Neuronal stem cell (in vitro differentiated cells): Measurements from ENCODE around the gene DYNLT4.
A peak's percentile ranks its signal among the peaks of the same experiment; 100 is the strongest.
"Not testable (repeated sequence)": the region's sequence is repeated elsewhere in the genome, so short reads cannot be mapped to it uniquely, and the experiment has no call there.

Source experiments
- DNase-seq: peaks from one replicate; pipeline ENCODE4 v3.0.0-alpha.2; 2013; ENCODE audit warnings: low spot score
- H2AFZ ChIP-seq: one replicate; pipeline ENCODE4 v1.6.1; 2013; ENCODE audit warnings: mild to moderate bottlenecking, low read length, inconsistent platforms
- H2AK5ac ChIP-seq: 2 replicates; pipeline ENCODE4 v1.6.1; 2013; ENCODE audit warnings: low read depth, mild to moderate bottlenecking, inconsistent platforms, low read length, moderate library complexity, mixed read lengths
- H2BK120ac ChIP-seq: 2 replicates; pipeline ENCODE4 v1.6.1; 2013; ENCODE audit warnings: low read depth, mild to moderate bottlenecking, inconsistent platforms, low read length, moderate library complexity, mixed read lengths
- H2BK12ac ChIP-seq: one replicate; pipeline ENCODE4 v1.6.1; 2013; ENCODE audit warnings: low read length, inconsistent platforms
- H2BK15ac ChIP-seq: 2 replicates; pipeline ENCODE4 v1.6.1; 2013; ENCODE audit warnings: mild to moderate bottlenecking, low read length, inconsistent platforms, mixed read lengths
- H2BK5ac ChIP-seq: one replicate; pipeline ENCODE4 v1.6.1; 2013; ENCODE audit warnings: inconsistent platforms, mild to moderate bottlenecking, low read length, moderate library complexity
- H3K14ac ChIP-seq: one replicate; pipeline ENCODE4 v1.6.1; 2013; ENCODE audit warnings: low read length, inconsistent platforms
- H3K18ac ChIP-seq: 2 replicates; pipeline ENCODE4 v1.6.1; 2013; ENCODE audit warnings: low read length, inconsistent platforms
- H3K23ac ChIP-seq: 2 replicates; pipeline ENCODE4 v1.6.1; 2013; ENCODE audit warnings: low read depth, mild to moderate bottlenecking, mixed read lengths, low read length, inconsistent platforms; ENCODE audit not compliant: poor library complexity
- H3K27ac ChIP-seq: replicated peaks from 3 replicates; pipeline ENCODE4 v1.5.1; 2013; ENCODE audit warnings: low read length, inconsistent platforms
- H3K27me3 ChIP-seq, 3 experiments: 2 replicates each; pipeline ENCODE4 v1.6.1; 2013; ENCODE audit warnings: low read length in 3 of 3, mild to moderate bottlenecking in 2 of 3, inconsistent platforms in 1 of 3, low read depth in 1 of 3, mixed read lengths in 1 of 3, moderate library complexity in 1 of 3; ENCODE audit not compliant: control insufficient read depth in 3 of 3, insufficient read depth in 3 of 3
- H3K36me3 ChIP-seq, 2 donors: replicated peaks in 1 of 2; 2 replicates each; pipeline ENCODE4 v1.6.1; 2013; ENCODE audit warnings: low read length in 2 of 2; ENCODE audit not compliant: control insufficient read depth in 2 of 2, insufficient read depth in 2 of 2
- H3K4ac ChIP-seq: 2 replicates; pipeline ENCODE4 v1.6.1; 2013; ENCODE audit warnings: inconsistent platforms, mild to moderate bottlenecking, low read length, moderate library complexity
- H3K4me1 ChIP-seq, 2 donors: 1 replicate in 1 of 2; 2 replicates in 1 of 2; pipeline ENCODE4 v1.6.1; 2013; ENCODE audit warnings: low read length in 2 of 2, low read depth in 1 of 2; ENCODE audit not compliant: control insufficient read depth in 2 of 2, insufficient read depth in 1 of 2
- H3K4me2 ChIP-seq: one replicate; pipeline ENCODE4 v1.6.1; 2013; ENCODE audit warnings: mild to moderate bottlenecking, low read length, inconsistent platforms; ENCODE audit not compliant: insufficient read depth, poor library complexity, severe bottlenecking
- H3K4me3 ChIP-seq, 2 donors: 2 replicates each; pipeline ENCODE4 v1.5.1; 2013; ENCODE audit warnings: low read length in 2 of 2, mild to moderate bottlenecking in 2 of 2, inconsistent platforms in 1 of 2, moderate library complexity in 1 of 2
- H3K79me1 ChIP-seq: one replicate; pipeline ENCODE4 v1.6.1; 2013; ENCODE audit warnings: low read depth, mild to moderate bottlenecking, inconsistent platforms, low read length, moderate library complexity
- H3K9ac ChIP-seq: one replicate; pipeline ENCODE4 v1.6.1; 2013; ENCODE audit warnings: mild to moderate bottlenecking, low read depth, low read length, inconsistent platforms; ENCODE audit not compliant: poor library complexity
- H3K9me3 ChIP-seq, 2 donors: replicated peaks in 1 of 2; 2 replicates each; pipeline versions ENCODE3 to v1.6.1; 2013; ENCODE audit warnings: low read length in 2 of 2, mild to moderate bottlenecking in 2 of 2, inconsistent platforms in 1 of 2, low read depth in 1 of 2, mixed read lengths in 1 of 2, moderate library complexity in 1 of 2; ENCODE audit not compliant: control insufficient read depth in 2 of 2, insufficient read depth in 1 of 2
- H4K8ac ChIP-seq: one replicate; pipeline ENCODE4 v1.6.1; 2013; ENCODE audit warnings: low read depth, mild to moderate bottlenecking, inconsistent platforms, low read length, moderate library complexity
- H4K91ac ChIP-seq: one replicate; pipeline ENCODE4 v1.6.1; 2013; ENCODE audit warnings: low read length, low read depth, mild to moderate bottlenecking, inconsistent platforms; ENCODE audit not compliant: poor library complexity
- WGBS, 2 donors: extraction: QIAGEN DNeasy Blood & Tissue Kit; methylation state at CpG; one replicate each; pipeline ENCODE4 v1.1.7; 2013; ENCODE audit warnings: missing lambda C conversion rate in 2 of 2, mixed read lengths in 1 of 2; ENCODE audit not compliant: insufficient read length in 2 of 2, insufficient replicate concordance in 1 of 2; ENCODE audit errors: extremely low coverage in 2 of 2; 5-methylcytosine and 5-hydroxymethylcytosine counted together

Gene DYNLT4

GRCh38 chr1:44798481-44799365, 8.4 kb downstream of the DYNLT4 start:
- Histone ChIP-seq H3K36me3 (peaks cover 6 to 11% of the 10 kb centered on the region in 2 donors), H3K4me1 (peaks cover 22 to 23% of the 10 kb centered on the region in 2 donors), H3K79me1 (peaks cover 6% of the 10 kb centered on the region), H2BK12ac (peak overlapping the region; percentile 90), H3K18ac (peak overlapping the region; percentile 80), H4K8ac (no peak overlapping the region), H3K9ac (peak overlapping the region; percentile 77), H4K91ac (no peak overlapping the region), H3K27ac (no peak overlapping the region), H2AK5ac (peak overlapping the region; percentile 90), H3K27me3 (no peaks in the 10 kb centered on the region), H2AFZ (peak overlapping the region; percentile 41), H3K14ac (peak overlapping the region; percentile 21), H2BK120ac (no peak overlapping the region), H2BK5ac (no peak overlapping the region), H3K4me2 (no peak overlapping the region), H2BK15ac (peak overlapping the region; percentile 85), H3K23ac (no peak overlapping the region), H3K4ac (no peak overlapping the region), H3K4me3 (no peak overlapping the region), H3K9me3 (no peaks in the 10 kb centered on the region)
- no peak for DNase-seq
- no CpG with 5 or more reads among the region's 10 CpGs for WGBS, 2 donors

GRCh38 chr1:44797886-44798285, 9.3 kb downstream of the DYNLT4 start:
- not testable (repeated sequence) for H2BK120ac ChIP-seq, H3K4me2 ChIP-seq, H3K23ac ChIP-seq, H2AFZ ChIP-seq, H2BK5ac ChIP-seq, H3K27ac ChIP-seq, H3K4ac ChIP-seq, DNase-seq, H3K36me3 ChIP-seq, H4K8ac ChIP-seq, H3K4me3 ChIP-seq, H3K14ac ChIP-seq, H2BK15ac ChIP-seq, H2AK5ac ChIP-seq, H4K91ac ChIP-seq, H3K9me3 ChIP-seq, H3K9ac ChIP-seq, H2BK12ac ChIP-seq, H3K27me3 ChIP-seq, H3K18ac ChIP-seq, H3K79me1 ChIP-seq
- WGBS, 2 donors, result no CpG with 5 or more reads among the region's 8 CpGs
- H3K4me1 ChIP-seq, result peaks cover 13 to 20% of the 10 kb centered on the region in 2 donors

- no peak overlapping the region for H3K27ac ChIP-seq
- DNase-seq, result no peak
- peak overlapping the region; percentile 63 for H2AFZ ChIP-seq
- no peak overlapping the region for H2BK5ac ChIP-seq
- H4K91ac ChIP-seq, result no peak overlapping the region
- peak overlapping the region; percentile 53 for H2AK5ac ChIP-seq
- H3K4ac ChIP-seq, result no peak overlapping the region
- no peak overlapping the region for H3K4me3 ChIP-seq
- no peak overlapping the region for H3K9ac ChIP-seq
- no peaks in the 10 kb centered on the region for H3K36me3 ChIP-seq
- no peak overlapping the region for H3K4me2 ChIP-seq
- no peak overlapping the region for H2BK15ac ChIP-seq
- WGBS, 2 donors, result no CpG with 5 or more reads among the region's 9 CpGs
- no peak overlapping the region for H4K8ac ChIP-seq
- no peak overlapping the region for H2BK12ac ChIP-seq
- H3K23ac ChIP-seq, result no peak overlapping the region
- H3K4me1 ChIP-seq, result peaks cover 2 to 5% of the 10 kb centered on the region in 2 donors
- no peak overlapping the region for H3K14ac ChIP-seq
- no peak overlapping the region for H2BK120ac ChIP-seq
- no peaks in the 10 kb centered on the region for H3K79me1 ChIP-seq
- peak overlapping the region; percentile 2 for H3K18ac ChIP-seq
- peaks cover 0 to 3% (median 0%) of the 10 kb centered on the region in 3 experiments for H3K27me3 ChIP-seq
- no peaks in the 10 kb centered on the region for H3K9me3 ChIP-seq
Observed at GRCh38 chr1:44792736-44793502, 14.2 kb downstream of the DYNLT4 start.
